Activated CD8-positive, alpha-beta memory T cell treated with anti-CD3 and anti-CD28 coated beads, Interleukin-2, amount 50 U/mL, for 1 hour (primary cell): ENCODE data around the gene KLF18.
"Not testable (repeated sequence)": the region's sequence is repeated elsewhere in the genome, so short reads cannot be mapped to it uniquely, and the experiment has no call there.

ENCODE experiments used
- DNase-seq: peaks from one replicate; pipeline ENCODE4 v3.0.0-alpha.2; 2020; ENCODE audit errors: extremely low read depth

The KLF18 gene

GRCh38 chr1:44120398-44120949, 21.0 kb downstream of the KLF18 start:
- no peak for DNase-seq

GRCh38 chr1:44119525-44119924, 21.9 kb downstream of the KLF18 start:
- no peak for DNase-seq

GRCh38 chr1:44118682-44119081, 22.7 kb downstream of the KLF18 start, which contains the start of gene KLF17:
Gene KLF17 (plus strand): TSS chr1:44118821. CDS start chr1:44118908, 87 bp downstream.
- DNase-seq = no peak

GRCh38 chr1:44117272-44117671, 24.2 kb downstream of the KLF18 start:
- DNase-seq = not testable (repeated sequence)

- no peak for DNase-seq
Measured at GRCh38 chr1:44114098-44114497, 27.3 kb downstream of the KLF18 start.

GRCh38 chr1:44113095-44113609, 28.3 kb downstream of the KLF18 start:
- DNase-seq = no peak

- DNase-seq = no peak
Measured at GRCh38 chr1:44112486-44112885, 28.9 kb downstream of the KLF18 start.

GRCh38 chr1:44111861-44112260, 29.6 kb downstream of the KLF18 start:
- DNase-seq = no peak

GRCh38 chr1:44110916-44111315, 30.5 kb downstream of the KLF18 start:
- no peak for DNase-seq

- DNase-seq = no peak
Measured at GRCh38 chr1:44108971-44109370, 32.5 kb downstream of the KLF18 start.

- no peak for DNase-seq
Measured at GRCh38 chr1:44108241-44108640, 33.2 kb downstream of the KLF18 start.

GRCh38 chr1:44105810-44106209, 35.6 kb downstream of the KLF18 start:
- no peak for DNase-seq

- no peak for DNase-seq
Measured at GRCh38 chr1:44103270-44104131, 37.9 kb downstream of the KLF18 start.

GRCh38 chr1:44101328-44101727, 40.1 kb downstream of the KLF18 start:
- DNase-seq = no peak

- no peak for DNase-seq
Measured at GRCh38 chr1:44100183-44100868, 41.1 kb downstream of the KLF18 start.

GRCh38 chr1:44094047-44094446, 47.4 kb downstream of the KLF18 start:
- DNase-seq = no peak

- DNase-seq = no peak
Measured at GRCh38 chr1:44090429-44091252, 50.8 kb downstream of the KLF18 start.

- DNase-seq = no peak
Measured at GRCh38 chr1:44089371-44090048, 51.9 kb downstream of the KLF18 start.
